Uterine smooth muscle cell (primary cell): ENCODE measurements around the gene ZXDA. TPM values are rescaled to one million over a fixed set of nuclear protein-coding genes. Genes with fewer than 3 reads are reported as not detected.

ENCODE experiments used
- total RNA-seq: library from RNA; depleted of rRNA; stranded (reverse); fragments of >200 nt; gene quantifications from 2 replicates; pipeline ENCODE4 v1.2.3, GENCODE V29; 2014

The ZXDA gene
- total RNA-seq = 5.3 and 8.0 TPM in 2 replicates

GRCh38 chrX:57910287-57910912, at the start of gene ZXDA:
Gene ZXDA (minus strand): TSS chrX:57910458. CDS start chrX:57910420, 38 bp downstream.

Other genes starting within 250 kb of the ZXDA start
- gene NLRP2B, start 230.2 kb downstream of the ZXDA start, total RNA-seq = not detected in 2 replicates